ENCODE results near the gene TRPM3.

The TRPM3 gene

GRCh38 chr9:70940605-70941004 lies 180.8 kb downstream of the TRPM3 start:
- no peak for DNase-seq

- DNase-seq = no peak
Measured at GRCh38 chr9:70936536-70936935, 184.9 kb downstream of the TRPM3 start.

GRCh38 chr9:70935856-70936255 lies 185.6 kb downstream of the TRPM3 start:
- DNase-seq = no peak

GRCh38 chr9:70934642-70935041 lies 186.8 kb downstream of the TRPM3 start:
- DNase-seq = no peak

- DNase-seq = no peak
Measured at GRCh38 chr9:70933321-70933720, 188.1 kb downstream of the TRPM3 start.

GRCh38 chr9:70932097-70932496 lies 189.3 kb downstream of the TRPM3 start:
- DNase-seq = no peak

- DNase-seq = no peak
Measured at GRCh38 chr9:70927530-70927929, 193.9 kb downstream of the TRPM3 start.

- peak; percentile 86 for DNase-seq
Measured at GRCh38 chr9:70924895-70925547, 196.4 kb downstream of the TRPM3 start.

GRCh38 chr9:70924380-70924779 lies 197.0 kb downstream of the TRPM3 start:
- no peak for DNase-seq

GRCh38 chr9:70923961-70924360 lies 197.5 kb downstream of the TRPM3 start:
- no peak for DNase-seq

- DNase-seq = no peak
Measured at GRCh38 chr9:70921136-70921535, 200.3 kb downstream of the TRPM3 start.

GRCh38 chr9:70917277-70917676 lies 204.1 kb downstream of the TRPM3 start:
- DNase-seq = no peak

GRCh38 chr9:70911791-70912190 lies 209.6 kb downstream of the TRPM3 start:
- DNase-seq = no peak

GRCh38 chr9:70910598-70910997 lies 210.8 kb downstream of the TRPM3 start:
- DNase-seq = no peak

- DNase-seq = no peak
Measured at GRCh38 chr9:70902692-70903131, 218.7 kb downstream of the TRPM3 start.

GRCh38 chr9:70902171-70902570 lies 219.2 kb downstream of the TRPM3 start:
- no peak for DNase-seq

GRCh38 chr9:70901746-70902145 lies 219.7 kb downstream of the TRPM3 start:
- DNase-seq = no peak

GRCh38 chr9:70901013-70901412 lies 220.4 kb downstream of the TRPM3 start:
- DNase-seq = no peak

- DNase-seq = no peak
Measured at GRCh38 chr9:70893580-70894122, 227.8 kb downstream of the TRPM3 start.

GRCh38 chr9:70888471-70888870 lies 232.9 kb downstream of the TRPM3 start:
- no peak for DNase-seq

- no peak for DNase-seq
Measured at GRCh38 chr9:70887826-70888225, 233.6 kb downstream of the TRPM3 start.

GRCh38 chr9:70883963-70884793 lies 237.2 kb downstream of the TRPM3 start:
- no peak for DNase-seq

- no peak for DNase-seq
Measured at GRCh38 chr9:70883056-70883455, 238.4 kb downstream of the TRPM3 start.

GRCh38 chr9:70881333-70881732 lies 240.1 kb downstream of the TRPM3 start:
- DNase-seq = no peak

Data from hematopoietic multipotent progenitor cell treated with erythropoietin and hydrocortisone succinate and interleukin-3 and kit ligand, for 4 days (in vitro differentiated cells).